ENCODE data around the gene DFFB. TPM values are rescaled to one million over a fixed set of nuclear protein-coding genes. Genes with fewer than 3 reads are reported as not detected.

DFFB gene
- polyA plus RNA-seq, 1 donor from 2014 or later, result 20.2 TPM

- TF ChIP-seq EZH2 (IDR thresholded peaks at IDR 0.05; ENCODE audit: borderline replicate concordance, insufficient read depth, low read length, poor library complexity, severe bottlenecking) (no peak), MXI1 (conservative IDR thresholded peaks at IDR 0.05; ENCODE audit: poor library complexity, severe bottlenecking) (no peak), EP300 (conservative IDR thresholded peaks at IDR 0.05; ENCODE audit: poor library complexity, severe bottlenecking) (no peak), TAF1 (IDR thresholded peaks at IDR 0.05; ENCODE audit: low read depth) (no peak), POLR2AphosphoS5 (IDR thresholded peaks at IDR 0.05) (no peak), RAD21 (conservative IDR thresholded peaks at IDR 0.05) (no peak), REST (IDR thresholded peaks at IDR 0.05; ENCODE audit: borderline replicate concordance) (no peak), SMC3 (conservative IDR thresholded peaks at IDR 0.05; ENCODE audit: poor library complexity) (no peak), CTCF (IDR thresholded peaks at IDR 0.05; ENCODE audit: poor library complexity, severe bottlenecking) (no peak)
- H3K4me2 ChIP-seq (ENCODE audit: low read length), result no peak overlapping the region
- no peaks in the 10 kb centered on the region for H3K79me2 ChIP-seq (replicated peaks; ENCODE audit: insufficient read depth, low read length)
- no peak overlapping the region for H3K4me3 ChIP-seq (ENCODE audit: low read length)
- no peak overlapping the region for H3K27ac ChIP-seq (ENCODE audit: low read length)
- no peaks in the 10 kb centered on the region for H3K36me3 ChIP-seq (ENCODE audit: insufficient read depth, low read length)
- no peaks in the 10 kb centered on the region for H3K27me3 ChIP-seq (ENCODE audit: insufficient read depth, low read depth, low read length)
- no peak overlapping the region for H3K9ac ChIP-seq (ENCODE audit: low read length)
- H3F3A ChIP-seq (ENCODE audit: insufficient read depth, low read length, poor library complexity, severe bottlenecking), result no peaks in the 10 kb centered on the region
- H4K20me1 ChIP-seq (ENCODE audit: insufficient read depth), result no peaks in the 10 kb centered on the region
- no peaks in the 10 kb centered on the region for H3K9me3 ChIP-seq (ENCODE audit: low read length)
- no peak overlapping the region for H2AFZ ChIP-seq (ENCODE audit: low read depth, low read length)
- no peaks in the 10 kb centered on the region for H3K9me2 ChIP-seq (ENCODE audit: insufficient read depth, low read length)
Measured at GRCh38 chr1:3822421-3822820, 34.9 kb upstream of the DFFB start.

- TF ChIP-seq POLR2AphosphoS5 (IDR thresholded peaks at IDR 0.05), result no peak
- no peak for TF ChIP-seq EZH2 (IDR thresholded peaks at IDR 0.05; ENCODE audit: borderline replicate concordance, insufficient read depth, low read length, poor library complexity, severe bottlenecking)
- no peak for TF ChIP-seq TAF1 (IDR thresholded peaks at IDR 0.05; ENCODE audit: low read depth)
- Histone ChIP-seq H3K4me2 (ENCODE audit: low read length) (no peak overlapping the region), H2AFZ (ENCODE audit: low read depth, low read length) (no peak overlapping the region), H3K9me2 (ENCODE audit: insufficient read depth, low read length) (no peaks in the 10 kb centered on the region), H3K4me3 (ENCODE audit: low read length) (no peak overlapping the region), H3K27me3 (ENCODE audit: insufficient read depth, low read depth, low read length) (no peaks in the 10 kb centered on the region), H4K20me1 (ENCODE audit: insufficient read depth) (no peaks in the 10 kb centered on the region), H3K79me2 (replicated peaks; ENCODE audit: insufficient read depth, low read length) (no peaks in the 10 kb centered on the region), H3K9me3 (ENCODE audit: low read length) (no peaks in the 10 kb centered on the region), H3K27ac (ENCODE audit: low read length) (no peak overlapping the region), H3F3A (ENCODE audit: insufficient read depth, low read length, poor library complexity, severe bottlenecking) (no peaks in the 10 kb centered on the region), H3K9ac (ENCODE audit: low read length) (no peak overlapping the region), H3K36me3 (ENCODE audit: insufficient read depth, low read length) (no peaks in the 10 kb centered on the region)
Measured at GRCh38 chr1:3824650-3825049, 32.6 kb upstream of the DFFB start.

- H3K9me3 ChIP-seq (ENCODE audit: low read length), result no peaks in the 10 kb centered on the region
- H3K9me2 ChIP-seq (ENCODE audit: insufficient read depth, low read length), result no peaks in the 10 kb centered on the region
- H3K9ac ChIP-seq (ENCODE audit: low read length), result no peak overlapping the region
- no peak overlapping the region for H3K27ac ChIP-seq (ENCODE audit: low read length)
- no peak overlapping the region for H3K4me3 ChIP-seq (ENCODE audit: low read length)
- no peaks in the 10 kb centered on the region for H3F3A ChIP-seq (ENCODE audit: insufficient read depth, low read length, poor library complexity, severe bottlenecking)
- H3K79me2 ChIP-seq (replicated peaks; ENCODE audit: insufficient read depth, low read length), result no peaks in the 10 kb centered on the region
- H2AFZ ChIP-seq (ENCODE audit: low read depth, low read length), result no peak overlapping the region
- H3K27me3 ChIP-seq (ENCODE audit: insufficient read depth, low read depth, low read length), result no peaks in the 10 kb centered on the region
- H3K4me2 ChIP-seq (ENCODE audit: low read length), result no peak overlapping the region
- TF ChIP-seq CTCF (IDR thresholded peaks at IDR 0.05; ENCODE audit: poor library complexity, severe bottlenecking) (no peak), POLR2AphosphoS5 (IDR thresholded peaks at IDR 0.05) (no peak), SMC3 (conservative IDR thresholded peaks at IDR 0.05; ENCODE audit: poor library complexity) (no peak), EP300 (conservative IDR thresholded peaks at IDR 0.05; ENCODE audit: poor library complexity, severe bottlenecking) (no peak), RAD21 (conservative IDR thresholded peaks at IDR 0.05) (no peak), TAF1 (IDR thresholded peaks at IDR 0.05; ENCODE audit: low read depth) (no peak), MXI1 (conservative IDR thresholded peaks at IDR 0.05; ENCODE audit: poor library complexity, severe bottlenecking) (no peak), REST (IDR thresholded peaks at IDR 0.05; ENCODE audit: borderline replicate concordance) (no peak)
- H4K20me1 ChIP-seq (ENCODE audit: insufficient read depth), result no peaks in the 10 kb centered on the region
- H3K36me3 ChIP-seq (ENCODE audit: insufficient read depth, low read length), result no peaks in the 10 kb centered on the region
Measured at GRCh38 chr1:3825356-3825755, 31.9 kb upstream of the DFFB start.

Measured in neural cell (in vitro differentiated cells).